ENCODE data around the gene NDNF.

DNA sequence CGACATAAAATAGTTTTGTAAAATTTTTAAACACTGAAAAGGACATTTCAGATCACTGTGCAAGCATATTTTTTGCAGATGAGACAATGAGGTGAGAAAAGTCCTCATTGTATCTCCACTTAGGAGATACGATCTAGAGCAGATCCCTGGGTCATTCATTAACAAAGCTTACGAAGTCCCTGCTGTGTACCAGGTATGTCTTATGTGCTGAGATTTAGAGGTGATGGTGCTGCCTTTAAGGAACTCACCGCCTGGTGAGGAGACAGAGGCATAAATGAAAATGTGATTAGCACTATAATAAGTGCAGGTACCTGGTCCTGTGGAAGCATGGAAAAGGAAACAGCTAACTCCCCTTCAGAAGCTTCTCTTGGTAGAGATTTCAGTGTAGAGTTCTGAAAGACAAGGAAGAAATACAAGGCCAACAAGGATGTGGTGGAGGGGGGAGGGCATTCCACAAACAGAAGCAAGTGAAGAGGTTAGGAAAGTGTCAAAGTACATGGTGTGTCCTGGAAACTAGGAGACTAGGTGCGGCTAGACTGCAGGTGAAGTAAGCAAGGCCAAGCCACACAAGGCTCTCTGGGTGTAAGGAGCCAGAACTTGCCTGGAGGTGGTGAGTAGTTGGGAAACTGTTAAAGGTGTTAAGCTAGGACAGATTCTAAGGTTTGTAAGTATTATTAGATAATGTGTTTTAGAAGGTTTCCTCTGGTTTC, 1.5 kb upstream of the NDNF start:
- TF ChIP-seq TAF1 (IDR thresholded peaks at IDR 0.05; ENCODE audit: borderline replicate concordance, insufficient read depth, low read length) (no peak), POLR2AphosphoS5 (IDR thresholded peaks at IDR 0.05; ENCODE audit: low read depth, low read length) (no peak), SIN3A (IDR thresholded peaks at IDR 0.05; ENCODE audit: borderline replicate concordance, insufficient read depth, low read length) (no peak), FOXP2 (optimal IDR thresholded peaks at IDR 0.05; ENCODE audit: borderline replicate concordance, extremely low read depth, extremely low read length, insufficient read depth) (no peak)
- TF ChIP-seq, protein P1, sequence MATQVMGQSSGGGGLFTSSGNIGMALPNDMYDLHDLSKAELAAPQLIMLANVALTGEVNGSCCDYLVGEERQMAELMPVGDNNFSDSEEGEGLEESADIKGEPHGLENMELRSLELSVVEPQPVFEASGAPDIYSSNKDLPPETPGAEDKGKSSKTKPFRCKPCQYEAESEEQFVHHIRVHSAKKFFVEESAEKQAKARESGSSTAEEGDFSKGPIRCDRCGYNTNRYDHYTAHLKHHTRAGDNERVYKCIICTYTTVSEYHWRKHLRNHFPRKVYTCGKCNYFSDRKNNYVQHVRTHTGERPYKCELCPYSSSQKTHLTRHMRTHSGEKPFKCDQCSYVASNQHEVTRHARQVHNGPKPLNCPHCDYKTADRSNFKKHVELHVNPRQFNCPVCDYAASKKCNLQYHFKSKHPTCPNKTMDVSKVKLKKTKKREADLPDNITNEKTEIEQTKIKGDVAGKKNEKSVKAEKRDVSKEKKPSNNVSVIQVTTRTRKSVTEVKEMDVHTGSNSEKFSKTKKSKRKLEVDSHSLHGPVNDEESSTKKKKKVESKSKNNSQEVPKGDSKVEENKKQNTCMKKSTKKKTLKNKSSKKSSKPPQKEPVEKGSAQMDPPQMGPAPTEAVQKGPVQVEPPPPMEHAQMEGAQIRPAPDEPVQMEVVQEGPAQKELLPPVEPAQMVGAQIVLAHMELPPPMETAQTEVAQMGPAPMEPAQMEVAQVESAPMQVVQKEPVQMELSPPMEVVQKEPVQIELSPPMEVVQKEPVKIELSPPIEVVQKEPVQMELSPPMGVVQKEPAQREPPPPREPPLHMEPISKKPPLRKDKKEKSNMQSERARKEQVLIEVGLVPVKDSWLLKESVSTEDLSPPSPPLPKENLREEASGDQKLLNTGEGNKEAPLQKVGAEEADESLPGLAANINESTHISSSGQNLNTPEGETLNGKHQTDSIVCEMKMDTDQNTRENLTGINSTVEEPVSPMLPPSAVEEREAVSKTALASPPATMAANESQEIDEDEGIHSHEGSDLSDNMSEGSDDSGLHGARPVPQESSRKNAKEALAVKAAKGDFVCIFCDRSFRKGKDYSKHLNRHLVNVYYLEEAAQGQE (IDR thresholded peaks at IDR 0.05; ENCODE audit: insufficient read depth in 1 of 2, low read depth in 2 of 2, low read length in 2 of 2): no peak

Measured in PFSK-1 (cell line).